Measurements from ENCODE around the gene COPB2.
"Not testable (repeated sequence)": the region's sequence is repeated elsewhere in the genome, so short reads cannot be mapped to it uniquely, and the experiment has no call there.

DNA sequence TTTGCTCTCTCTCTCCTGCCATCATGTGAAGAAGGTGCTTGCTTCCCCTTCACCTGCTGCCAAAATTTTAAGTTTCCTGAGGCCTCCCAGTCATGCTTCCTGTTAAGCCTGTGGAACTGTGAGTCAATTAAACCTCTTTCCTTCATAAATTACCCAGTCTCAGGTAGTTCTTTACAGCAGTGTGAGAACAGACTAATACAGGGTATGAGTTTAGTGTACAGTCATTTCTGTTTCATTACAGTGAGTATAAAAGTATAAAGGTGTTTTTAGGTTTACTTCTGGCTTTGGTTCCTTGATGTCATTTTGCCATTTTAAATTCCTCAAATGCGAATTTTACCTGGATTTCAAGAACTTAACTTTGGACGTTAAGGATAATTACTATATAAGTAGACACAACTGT lies 7.2 kb downstream of the COPB2 start:
- TF ChIP-seq, protein P1, sequence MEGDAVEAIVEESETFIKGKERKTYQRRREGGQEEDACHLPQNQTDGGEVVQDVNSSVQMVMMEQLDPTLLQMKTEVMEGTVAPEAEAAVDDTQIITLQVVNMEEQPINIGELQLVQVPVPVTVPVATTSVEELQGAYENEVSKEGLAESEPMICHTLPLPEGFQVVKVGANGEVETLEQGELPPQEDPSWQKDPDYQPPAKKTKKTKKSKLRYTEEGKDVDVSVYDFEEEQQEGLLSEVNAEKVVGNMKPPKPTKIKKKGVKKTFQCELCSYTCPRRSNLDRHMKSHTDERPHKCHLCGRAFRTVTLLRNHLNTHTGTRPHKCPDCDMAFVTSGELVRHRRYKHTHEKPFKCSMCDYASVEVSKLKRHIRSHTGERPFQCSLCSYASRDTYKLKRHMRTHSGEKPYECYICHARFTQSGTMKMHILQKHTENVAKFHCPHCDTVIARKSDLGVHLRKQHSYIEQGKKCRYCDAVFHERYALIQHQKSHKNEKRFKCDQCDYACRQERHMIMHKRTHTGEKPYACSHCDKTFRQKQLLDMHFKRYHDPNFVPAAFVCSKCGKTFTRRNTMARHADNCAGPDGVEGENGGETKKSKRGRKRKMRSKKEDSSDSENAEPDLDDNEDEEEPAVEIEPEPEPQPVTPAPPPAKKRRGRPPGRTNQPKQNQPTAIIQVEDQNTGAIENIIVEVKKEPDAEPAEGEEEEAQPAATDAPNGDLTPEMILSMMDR (conservative IDR thresholded peaks at IDR 0.05; ENCODE audit: low read depth, low read length): not testable (repeated sequence)
- not testable (repeated sequence) for TF ChIP-seq MXI1 (IDR thresholded peaks at IDR 0.05; ENCODE audit: borderline replicate concordance, low read depth, low read length); NFE2L2 (IDR thresholded peaks at IDR 0.05; ENCODE audit: low read depth, low read length); POLR2A (IDR thresholded peaks at IDR 0.05; ENCODE audit: low read depth, low read length); RFX5 (IDR thresholded peaks at IDR 0.05; ENCODE audit: low read depth, low read length); RCOR1 (IDR thresholded peaks at IDR 0.05; ENCODE audit: insufficient replicate concordance, low read length); BHLHE40 (IDR thresholded peaks at IDR 0.05; ENCODE audit: low read depth, low read length); MAFK (IDR thresholded peaks at IDR 0.05; ENCODE audit: low read depth, low read length); RAD21 (IDR thresholded peaks at IDR 0.05; ENCODE audit: low read length)
- TF ChIP-seq, protein P2, sequence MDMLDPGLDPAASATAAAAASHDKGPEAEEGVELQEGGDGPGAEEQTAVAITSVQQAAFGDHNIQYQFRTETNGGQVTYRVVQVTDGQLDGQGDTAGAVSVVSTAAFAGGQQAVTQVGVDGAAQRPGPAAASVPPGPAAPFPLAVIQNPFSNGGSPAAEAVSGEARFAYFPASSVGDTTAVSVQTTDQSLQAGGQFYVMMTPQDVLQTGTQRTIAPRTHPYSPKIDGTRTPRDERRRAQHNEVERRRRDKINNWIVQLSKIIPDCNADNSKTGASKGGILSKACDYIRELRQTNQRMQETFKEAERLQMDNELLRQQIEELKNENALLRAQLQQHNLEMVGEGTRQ (IDR thresholded peaks at IDR 0.05; ENCODE audit: low read depth, low read length): not testable (repeated sequence)
- TF ChIP-seq, protein P3, sequence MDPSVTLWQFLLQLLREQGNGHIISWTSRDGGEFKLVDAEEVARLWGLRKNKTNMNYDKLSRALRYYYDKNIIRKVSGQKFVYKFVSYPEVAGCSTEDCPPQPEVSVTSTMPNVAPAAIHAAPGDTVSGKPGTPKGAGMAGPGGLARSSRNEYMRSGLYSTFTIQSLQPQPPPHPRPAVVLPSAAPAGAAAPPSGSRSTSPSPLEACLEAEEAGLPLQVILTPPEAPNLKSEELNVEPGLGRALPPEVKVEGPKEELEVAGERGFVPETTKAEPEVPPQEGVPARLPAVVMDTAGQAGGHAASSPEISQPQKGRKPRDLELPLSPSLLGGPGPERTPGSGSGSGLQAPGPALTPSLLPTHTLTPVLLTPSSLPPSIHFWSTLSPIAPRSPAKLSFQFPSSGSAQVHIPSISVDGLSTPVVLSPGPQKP (IDR thresholded peaks at IDR 0.05; ENCODE audit: borderline replicate concordance, low read depth, low read length): not testable (repeated sequence)
